ENCODE results near the gene ARHGEF11. TPM values are rescaled to one million over a fixed set of nuclear protein-coding genes. Genes with fewer than 3 reads are reported as not detected.

ARHGEF11 gene
- total and polyA plus RNA-seq, 9 of the 15 experiments (the other 6 are each of a cell fraction or from before 2014, with no cell fraction given), result 0.14 to 15.5 (median 9.0) TPM

- no peak for TF ChIP-seq ZNF23 (CRISPR knock-in tag; IDR thresholded peaks at IDR 0.05)
- no peak for TF ChIP-seq ZNF507 (tag; conservative IDR thresholded peaks at IDR 0.05)
- no peak for TF ChIP-seq GATA2 (CRISPR knock-in tag; IDR thresholded peaks at IDR 0.05)
- TF ChIP-seq SIN3B (IDR thresholded peaks at IDR 0.05; ENCODE audit: low read depth), result peak; percentile 36; the same call in 1 of the 2 replicates
- no peak for TF ChIP-seq ZNF407 (IDR thresholded peaks at IDR 0.05; ENCODE audit: low read depth)
- TF ChIP-seq STAT5B (CRISPR knock-in tag; IDR thresholded peaks at IDR 0.05), result no peak
- TF ChIP-seq HSF4 (CRISPR knock-in tag; IDR thresholded peaks at IDR 0.05; ENCODE audit: borderline replicate concordance), result no peak
- TF ChIP-seq RBBP5 (IDR thresholded peaks at IDR 0.05; ENCODE audit: borderline replicate concordance, insufficient read depth, low read length, poor library complexity, severe bottlenecking), result peak; percentile 93
- TF ChIP-seq ATF1 (CRISPR knock-in tag; IDR thresholded peaks at IDR 0.05), result no peak
- no peak for TF ChIP-seq ATF1 (tag; IDR thresholded peaks at IDR 0.05)
- TF ChIP-seq ARID3B (CRISPR knock-in tag; IDR thresholded peaks at IDR 0.05; ENCODE audit: borderline replicate concordance), result no peak
- no peak for TF ChIP-seq ZNF699 (CRISPR knock-in tag; IDR thresholded peaks at IDR 0.05; ENCODE audit: insufficient replicate concordance)
- TF ChIP-seq ZNF280B (CRISPR knock-in tag; IDR thresholded peaks at IDR 0.05), result no peak
- TF ChIP-seq ZNF384 (IDR thresholded peaks at IDR 0.05; ENCODE audit: low read depth, low read length), result no peak
- no peak for TF ChIP-seq CEBPB (tag; IDR thresholded peaks at IDR 0.05)
- no peak for TF ChIP-seq IFI16 (CRISPR knock-in tag; IDR thresholded peaks at IDR 0.05)
- TF ChIP-seq ZNF143 (CRISPR knock-in tag; IDR thresholded peaks at IDR 0.05), result no peak
These were observed at the start of gene ARHGEF11 (continued) for GRCh38 chr1:157045250-157046218.

Data from K562 (cell line).